Hematopoietic multipotent progenitor cell treated with erythropoietin and hydrocortisone succinate and interleukin-3 and kit ligand, for 8 days (in vitro differentiated cells): ENCODE measurements around the gene UROS.

Experiments
- DNase-seq: peaks from one replicate; pipeline ENCODE4 v3.0.0-alpha.2; 2015

The UROS gene

DNA sequence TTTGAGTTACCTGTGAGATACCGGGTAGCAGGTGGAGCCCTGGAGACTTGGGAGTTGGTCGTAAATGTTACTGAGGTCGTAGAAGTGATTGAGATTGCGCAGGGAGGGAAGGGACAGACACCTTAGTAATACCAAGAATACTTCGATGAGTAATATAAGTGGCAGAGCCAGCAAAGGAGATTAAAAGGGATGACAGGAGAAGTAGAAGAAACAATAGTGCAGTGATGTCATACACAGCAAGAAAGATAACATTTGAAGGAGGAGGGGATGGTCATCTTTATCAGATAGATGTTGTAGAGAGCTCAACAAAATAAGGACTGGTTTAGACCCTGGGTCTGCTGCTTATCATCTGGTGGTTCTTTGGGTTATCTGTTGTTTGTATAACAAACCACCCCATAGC is 5.3 kb upstream of the UROS start:
- DNase-seq, result no peak

DNA sequence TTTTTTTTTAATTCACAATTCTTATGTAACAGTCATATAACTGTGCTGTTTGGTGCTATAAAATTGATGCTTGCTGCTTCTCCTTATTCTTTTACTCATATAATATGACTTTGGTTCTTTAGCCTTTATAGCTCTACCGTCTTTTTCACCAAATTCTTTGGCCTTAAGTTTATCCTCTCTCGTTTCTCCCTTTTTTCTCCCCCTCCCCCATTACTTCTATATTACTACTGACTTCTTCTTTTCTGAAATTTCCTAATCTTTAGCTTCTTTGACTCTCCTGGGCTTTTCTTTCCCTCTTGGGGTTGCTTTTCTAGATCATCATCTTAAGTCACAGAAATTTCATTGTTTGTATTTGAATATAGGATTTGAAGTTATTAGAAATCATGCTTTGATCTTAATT is 4.1 kb upstream of the UROS start:
- DNase-seq, result no peak

DNA sequence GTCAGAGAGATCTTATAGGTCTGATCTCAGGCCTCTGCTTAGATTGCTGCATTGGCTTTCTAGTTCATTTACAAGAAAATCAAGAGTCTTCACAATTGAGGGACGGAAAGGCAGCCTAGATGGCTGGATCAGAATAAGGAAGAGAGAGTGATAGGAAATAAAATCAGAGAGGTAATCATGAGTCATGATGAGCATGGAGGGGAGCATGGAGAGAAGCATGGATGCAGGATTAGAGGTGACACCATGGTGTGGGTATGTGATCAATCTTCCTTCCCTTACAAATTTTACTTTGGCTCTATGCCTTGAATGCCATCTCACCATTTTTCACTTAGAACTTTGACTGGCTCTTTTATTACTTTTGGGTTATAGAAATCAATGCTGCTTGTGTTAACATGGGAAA is 1.7 kb upstream of the UROS start:
- no peak for DNase-seq

DNA sequence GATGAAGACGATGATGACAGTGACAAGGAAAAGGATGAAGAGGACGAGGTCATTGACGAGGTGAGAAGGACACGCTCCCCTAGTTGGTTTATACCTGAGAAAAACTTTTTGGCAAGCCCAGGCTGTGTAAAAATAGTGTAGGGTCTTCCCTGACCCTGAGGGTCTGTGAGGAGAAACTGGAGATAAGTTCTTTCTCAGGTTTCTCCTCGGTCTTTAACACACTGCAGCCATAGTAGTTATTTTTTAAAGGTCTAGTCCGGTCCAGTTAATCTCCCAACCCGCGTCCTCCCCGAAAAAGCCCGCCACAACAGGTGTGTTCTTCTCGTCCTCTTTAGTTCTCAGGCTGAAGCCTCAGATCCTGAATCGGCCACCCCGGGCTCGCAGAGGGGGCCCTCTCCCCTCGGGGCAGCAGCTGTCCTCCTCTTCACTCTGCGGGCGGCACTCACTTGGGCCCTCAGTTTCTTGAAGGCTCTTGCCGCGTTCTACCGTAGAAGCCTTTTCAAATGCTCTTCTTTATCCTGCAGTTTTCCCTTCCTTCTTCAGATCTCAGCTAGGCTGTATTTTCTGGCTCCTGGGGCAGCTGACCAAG is 699 bp upstream of the UROS start:
- DNase-seq, result no peak

DNA sequence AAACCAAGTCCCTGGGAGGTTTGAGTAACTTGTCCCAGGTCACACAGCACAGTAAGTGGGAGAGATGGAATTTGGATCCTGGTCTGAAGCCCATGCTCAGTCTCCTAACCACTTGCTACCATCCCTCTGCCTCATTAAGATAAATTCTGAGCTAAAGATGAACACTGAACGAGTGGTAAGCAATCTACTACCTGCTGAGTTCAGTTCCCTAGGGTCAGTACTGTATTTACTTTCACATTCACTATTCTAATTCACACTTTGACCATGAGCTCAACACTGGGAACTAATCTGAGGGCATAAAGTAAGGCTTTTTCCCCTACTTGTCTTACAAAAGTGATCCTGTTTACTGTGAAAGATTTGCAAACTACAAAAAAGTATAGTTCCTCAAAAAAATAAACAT is 2.4 kb downstream of the UROS start:
- no peak for DNase-seq

DNA sequence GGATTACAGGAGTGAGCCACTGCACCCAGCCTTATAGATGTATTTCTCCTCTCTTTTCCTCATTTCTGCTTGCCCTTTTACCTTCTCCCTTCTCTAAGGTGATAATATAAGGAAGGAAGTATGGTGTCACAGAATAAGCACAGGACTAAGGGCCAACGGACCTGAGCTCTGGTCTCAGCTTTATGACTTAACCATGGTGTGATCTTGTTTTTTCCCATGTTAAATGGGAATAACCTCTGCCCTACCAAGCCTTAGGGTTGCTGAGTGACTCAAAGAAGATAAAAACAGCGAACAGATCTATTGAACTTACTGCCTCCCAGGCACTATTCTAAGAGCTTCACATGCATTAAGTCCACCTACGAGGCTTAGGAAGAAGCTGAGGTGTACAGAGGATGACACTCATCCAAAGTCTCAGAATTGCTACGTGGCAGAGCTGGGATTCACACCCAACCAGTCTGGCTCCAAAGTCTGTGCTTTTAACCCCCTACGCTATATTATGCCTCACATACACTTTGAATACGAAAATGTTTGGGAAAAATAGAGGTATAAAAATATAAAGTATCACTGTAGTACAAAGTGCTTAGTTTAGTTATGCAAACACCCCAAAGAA is 5.6 kb downstream of the UROS start:
- DNase-seq, result peak; percentile 41

DNA sequence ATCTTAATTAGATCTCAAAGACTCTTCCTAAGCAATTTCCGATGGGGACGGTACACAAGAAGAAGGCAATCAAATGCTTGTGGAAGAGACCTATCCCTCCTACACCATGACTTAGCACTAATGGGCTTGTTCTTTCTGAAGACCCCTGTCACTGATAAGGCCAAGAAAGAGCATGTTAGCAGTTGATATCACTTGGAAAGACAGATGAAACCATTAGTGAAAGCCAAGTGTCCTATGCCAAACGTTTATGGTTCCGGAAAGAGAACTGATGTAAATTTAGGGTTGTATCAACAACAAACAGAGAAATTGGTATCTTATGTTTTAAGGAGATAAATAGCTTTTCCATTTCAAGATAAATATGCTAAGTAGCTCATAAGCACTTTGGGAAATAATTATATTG is 6.5 kb downstream of the UROS start:
- DNase-seq, result peak; percentile 98

DNA sequence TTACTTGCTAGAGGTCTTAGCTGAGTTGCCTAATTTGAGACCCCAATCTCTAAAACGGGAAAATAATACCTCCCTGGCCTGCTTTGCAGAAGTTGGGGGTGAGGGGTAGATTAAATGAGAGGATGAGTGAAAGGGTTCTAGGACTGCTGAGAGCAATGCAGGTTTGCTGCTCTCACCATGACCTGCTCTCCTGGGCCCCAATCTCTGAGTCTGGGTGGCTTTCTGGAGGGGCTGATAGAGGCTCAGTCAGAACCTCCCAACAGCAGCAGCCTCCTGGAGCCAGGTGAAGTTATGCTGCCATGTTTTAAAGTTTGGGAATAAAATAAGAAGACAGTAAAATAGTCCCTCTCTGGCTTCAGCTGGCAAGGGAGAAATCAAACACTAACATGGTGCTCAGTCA is 7.3 kb downstream of the UROS start:
- DNase-seq, result peak; percentile 53

DNA sequence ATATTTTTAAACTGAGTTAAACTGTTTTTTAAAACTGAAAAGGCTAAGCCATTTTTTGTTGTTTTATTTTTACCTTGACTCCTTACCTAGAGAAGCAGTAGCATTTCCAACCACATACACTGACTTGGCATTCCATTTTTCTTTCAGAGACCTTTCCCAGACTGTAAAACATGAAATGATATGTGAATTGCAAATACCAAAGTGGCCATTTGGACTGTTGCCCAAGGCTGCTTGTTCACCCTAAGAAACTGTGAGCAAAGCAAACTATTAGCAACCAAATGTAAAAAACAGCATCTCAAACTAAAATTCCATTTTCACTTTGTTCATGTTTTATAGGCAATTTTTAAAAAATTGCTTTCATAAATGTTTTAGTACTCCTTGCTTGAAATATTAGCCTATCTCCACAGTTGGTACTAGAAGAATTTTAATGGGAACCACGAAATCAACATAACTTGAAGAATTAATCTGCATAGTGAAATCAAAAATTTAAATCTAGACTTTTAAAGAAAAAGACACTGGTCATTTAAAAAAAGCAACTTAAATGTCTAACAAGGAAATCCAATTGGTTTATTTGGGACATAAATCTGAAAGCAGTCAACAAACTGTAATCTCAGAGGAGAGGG is 10.8 kb downstream of the UROS start:
- no peak for DNase-seq

DNA sequence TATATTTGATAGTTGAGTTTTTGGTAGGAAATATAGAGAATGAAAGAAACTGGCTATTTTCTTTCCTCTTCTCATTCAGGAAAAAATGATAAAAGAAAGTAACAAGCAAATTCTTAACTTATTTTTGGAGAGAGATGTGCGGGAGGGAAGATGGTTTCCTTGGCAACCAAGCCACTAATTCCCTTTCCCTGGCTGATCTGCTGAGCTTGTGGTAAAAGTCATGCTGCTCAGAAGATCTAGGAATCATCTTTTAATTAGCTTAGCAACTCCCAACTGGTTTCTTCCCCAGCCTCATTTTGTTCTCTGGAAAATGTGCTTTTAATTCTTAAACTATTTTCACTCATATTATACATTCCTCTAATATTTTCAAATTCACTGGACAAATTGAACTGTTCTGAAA is 11.8 kb downstream of the UROS start:
- DNase-seq, result no peak

DNA sequence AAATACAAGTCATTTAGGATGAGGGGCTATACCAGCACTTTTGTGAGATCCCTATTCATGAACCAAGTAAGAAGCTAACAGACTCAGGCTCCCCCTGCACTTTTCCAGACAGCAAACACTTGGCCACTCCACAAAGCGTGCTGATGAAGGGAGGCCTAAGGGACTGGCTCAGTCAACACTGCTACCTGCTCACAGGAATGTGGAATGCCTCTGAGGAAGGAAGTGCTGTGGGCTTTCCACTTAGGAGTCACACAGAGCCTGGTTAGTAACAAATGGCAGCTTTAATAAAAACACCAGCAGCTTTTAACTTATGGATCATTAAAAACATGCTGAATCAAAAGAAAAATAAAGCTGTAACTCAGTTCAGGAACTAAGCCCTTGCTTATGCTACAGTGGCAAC is 15.0 kb downstream of the UROS start:
- DNase-seq, result no peak

DNA sequence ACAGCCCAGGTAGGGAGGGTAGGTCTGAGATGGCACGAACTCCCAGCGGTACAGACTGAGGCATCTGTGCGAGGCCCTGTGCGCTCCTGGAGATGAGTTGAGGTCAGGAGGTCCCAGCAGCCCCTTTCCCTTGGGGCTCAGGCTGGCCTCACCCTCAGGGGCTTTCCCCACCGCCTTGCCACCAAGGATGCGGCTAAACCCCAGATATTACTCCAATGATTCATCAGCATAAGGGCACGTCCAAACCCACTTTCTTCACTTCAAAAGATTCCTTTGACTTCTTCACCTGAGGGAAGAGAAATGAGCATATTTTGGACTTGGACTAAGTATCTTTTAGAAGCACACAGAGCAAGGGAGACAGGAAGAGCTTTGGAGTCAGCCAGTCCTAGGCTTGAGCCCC is 20.3 kb downstream of the UROS start:
- no peak for DNase-seq

DNA sequence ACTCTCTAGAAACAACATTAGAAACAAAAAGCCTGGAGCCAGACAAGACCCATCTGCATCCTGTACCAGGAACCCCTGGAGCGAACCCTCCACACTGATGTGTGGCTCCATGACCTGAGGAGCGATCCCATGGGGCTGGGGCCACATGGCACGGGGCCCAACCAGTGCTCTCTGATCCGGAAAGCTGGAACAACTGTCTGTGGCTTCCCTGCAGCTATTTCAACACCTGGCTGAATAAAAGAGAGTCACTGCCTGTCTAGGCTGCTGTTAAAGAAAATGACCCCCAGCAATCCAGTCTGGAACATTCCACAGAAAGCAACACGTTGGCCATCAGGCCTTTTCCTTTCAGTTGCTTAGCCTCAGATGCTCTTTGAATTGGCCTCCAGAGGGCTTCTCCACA is 20.9 kb downstream of the UROS start:
- DNase-seq, result no peak

DNA sequence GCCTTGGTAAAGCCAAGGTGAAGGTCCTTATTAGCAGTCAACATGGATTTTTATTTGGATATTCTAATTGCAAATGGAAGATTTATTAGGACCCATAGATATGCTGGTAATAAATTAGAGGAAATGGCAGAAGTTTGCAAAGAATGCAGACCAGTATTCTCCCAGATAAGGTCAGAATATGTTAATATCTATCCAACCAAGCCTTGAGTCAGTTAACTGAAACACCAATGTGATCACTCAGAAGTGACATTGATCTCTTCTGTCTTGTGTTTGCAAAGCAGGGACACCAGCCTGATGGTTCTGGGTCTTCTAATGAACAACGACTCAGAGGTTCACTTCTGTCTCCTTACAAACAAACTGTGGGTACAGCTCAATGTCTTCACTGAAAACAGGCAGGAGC is 21.5 kb downstream of the UROS start:
- peak; percentile 47 for DNase-seq

DNA sequence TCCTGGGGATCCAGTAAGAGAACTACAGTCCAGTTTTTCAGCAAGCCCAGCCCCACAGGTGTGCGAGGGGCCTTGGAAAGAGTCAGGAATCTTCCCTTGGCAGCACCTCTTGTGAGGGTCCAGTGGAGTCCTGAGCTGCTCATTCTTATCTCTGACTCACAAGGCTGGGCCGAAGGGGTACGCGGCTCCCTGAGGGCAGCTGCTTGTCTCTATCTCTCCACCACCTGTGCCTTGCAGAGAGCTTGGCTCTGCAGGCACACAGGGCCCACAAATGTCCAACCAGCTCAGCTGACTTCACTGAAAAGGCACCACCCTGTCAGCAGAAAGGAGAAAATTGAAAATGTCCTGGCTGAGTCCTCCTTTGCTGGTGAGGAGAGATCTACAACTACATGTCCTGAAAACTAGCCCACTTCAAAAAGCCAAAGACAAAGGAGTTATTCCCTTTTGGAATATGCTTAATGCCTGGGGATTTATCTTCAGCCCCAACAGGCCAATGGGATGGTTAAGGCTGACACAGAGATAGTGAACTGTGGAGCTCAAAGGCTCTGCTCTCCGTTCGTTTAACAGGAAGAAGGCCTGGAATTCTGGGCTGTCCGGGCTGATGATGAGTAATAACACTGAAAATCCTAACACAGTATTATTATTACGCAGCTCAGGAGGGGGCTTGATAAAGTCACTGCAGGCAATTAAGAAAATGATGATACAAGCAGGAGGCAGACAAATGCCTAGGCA is 23.4 kb downstream of the UROS start:
- peak; percentile 91 for DNase-seq

DNA sequence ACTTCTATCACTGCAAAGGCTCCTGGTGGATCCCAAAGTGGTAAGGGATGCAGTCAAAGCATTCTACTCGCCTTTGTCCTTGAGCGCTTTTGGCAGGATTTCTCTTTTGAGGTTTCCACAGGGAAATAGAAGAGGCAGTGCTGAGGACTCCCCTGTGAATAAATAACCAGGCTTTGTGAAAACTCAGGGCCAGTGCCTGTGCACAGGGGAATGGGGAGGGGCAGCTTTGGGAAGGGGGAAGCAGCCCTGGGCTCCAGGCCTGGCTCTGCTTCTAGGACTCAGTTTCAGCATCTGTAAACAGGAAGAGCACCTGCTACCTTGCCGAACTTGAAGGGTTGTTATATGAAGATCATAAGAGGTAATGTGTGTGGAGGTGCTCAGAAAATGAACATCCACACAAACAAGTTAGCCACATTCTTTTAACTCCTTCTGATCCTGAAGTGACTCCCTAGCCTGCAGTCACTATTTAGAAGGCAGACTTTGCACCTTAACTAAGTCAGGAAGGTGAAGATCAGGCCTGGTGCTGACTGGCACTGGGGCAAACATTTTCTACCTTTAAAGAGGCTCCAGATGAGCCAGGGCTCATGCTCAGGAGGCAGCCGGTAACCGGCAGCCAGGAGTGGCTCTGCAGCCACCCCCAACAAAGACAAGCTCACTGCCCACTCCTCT is 24.9 kb downstream of the UROS start:
- DNase-seq, result no peak

DNA sequence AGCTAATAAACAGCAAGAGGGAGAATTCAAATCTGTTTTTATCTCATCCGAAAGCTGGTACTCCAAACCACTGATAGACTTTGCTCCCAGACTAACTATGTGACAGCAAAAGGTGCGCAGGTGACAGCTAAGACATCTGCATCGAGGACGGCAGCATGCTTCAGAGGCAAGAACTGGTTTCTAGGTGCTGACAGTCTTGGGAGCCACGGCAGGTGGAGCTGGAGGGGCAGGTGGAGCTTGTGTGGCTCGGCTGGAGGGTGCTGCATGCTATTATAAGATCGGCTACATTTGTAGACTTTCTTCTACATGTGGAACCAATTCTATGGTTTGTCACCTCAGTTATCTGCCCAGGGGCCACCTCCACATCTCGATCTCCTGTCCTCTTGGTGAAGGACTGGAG is 25.6 kb downstream of the UROS start:
- no peak for DNase-seq

DNA sequence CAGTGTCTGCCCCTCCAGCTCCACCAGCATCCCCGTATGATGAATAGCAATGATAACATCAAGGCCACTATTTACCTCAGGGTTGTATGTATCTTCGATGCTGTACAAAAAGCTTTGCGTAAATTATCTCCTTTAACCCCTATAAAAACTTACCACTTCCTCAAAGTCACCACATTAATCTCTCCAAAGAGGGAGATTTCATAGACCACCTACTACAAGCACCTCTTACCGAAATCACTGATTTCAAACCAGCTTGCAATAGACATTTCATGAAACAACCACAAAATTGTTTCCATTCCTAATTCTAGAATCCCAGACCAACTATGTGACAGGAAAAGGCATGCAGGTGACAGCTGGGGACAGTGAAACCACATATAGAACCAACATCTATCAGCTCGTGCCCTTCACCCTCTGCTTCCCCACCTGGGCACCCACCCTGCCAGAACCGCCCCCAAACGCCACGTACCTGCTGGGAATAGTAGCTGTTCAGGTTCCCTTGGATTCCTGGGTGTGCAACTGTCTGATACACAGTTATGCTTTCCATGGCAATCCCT is 27.3 kb downstream of the UROS start:
- DNase-seq, result no peak

DNA sequence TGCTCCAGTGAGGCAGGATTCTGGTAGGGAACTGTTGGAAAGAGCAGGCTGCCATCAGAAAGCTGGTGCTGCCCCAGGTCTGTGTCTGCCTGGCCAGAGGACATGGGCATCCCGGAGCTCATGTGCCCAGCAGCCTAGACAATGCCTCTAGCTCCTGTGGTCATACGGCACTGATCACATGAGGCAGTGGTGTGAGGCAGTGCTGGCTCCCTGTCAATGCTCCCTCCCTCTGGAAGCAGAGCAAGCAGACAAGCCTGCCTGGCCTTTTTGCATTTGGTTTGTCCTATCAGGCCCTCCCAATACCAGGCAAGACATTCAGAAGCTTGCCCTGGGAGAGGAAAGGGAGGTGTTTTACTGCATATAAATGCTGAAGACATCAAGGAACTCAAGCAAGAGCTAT is 27.9 kb downstream of the UROS start:
- no peak for DNase-seq

DNA sequence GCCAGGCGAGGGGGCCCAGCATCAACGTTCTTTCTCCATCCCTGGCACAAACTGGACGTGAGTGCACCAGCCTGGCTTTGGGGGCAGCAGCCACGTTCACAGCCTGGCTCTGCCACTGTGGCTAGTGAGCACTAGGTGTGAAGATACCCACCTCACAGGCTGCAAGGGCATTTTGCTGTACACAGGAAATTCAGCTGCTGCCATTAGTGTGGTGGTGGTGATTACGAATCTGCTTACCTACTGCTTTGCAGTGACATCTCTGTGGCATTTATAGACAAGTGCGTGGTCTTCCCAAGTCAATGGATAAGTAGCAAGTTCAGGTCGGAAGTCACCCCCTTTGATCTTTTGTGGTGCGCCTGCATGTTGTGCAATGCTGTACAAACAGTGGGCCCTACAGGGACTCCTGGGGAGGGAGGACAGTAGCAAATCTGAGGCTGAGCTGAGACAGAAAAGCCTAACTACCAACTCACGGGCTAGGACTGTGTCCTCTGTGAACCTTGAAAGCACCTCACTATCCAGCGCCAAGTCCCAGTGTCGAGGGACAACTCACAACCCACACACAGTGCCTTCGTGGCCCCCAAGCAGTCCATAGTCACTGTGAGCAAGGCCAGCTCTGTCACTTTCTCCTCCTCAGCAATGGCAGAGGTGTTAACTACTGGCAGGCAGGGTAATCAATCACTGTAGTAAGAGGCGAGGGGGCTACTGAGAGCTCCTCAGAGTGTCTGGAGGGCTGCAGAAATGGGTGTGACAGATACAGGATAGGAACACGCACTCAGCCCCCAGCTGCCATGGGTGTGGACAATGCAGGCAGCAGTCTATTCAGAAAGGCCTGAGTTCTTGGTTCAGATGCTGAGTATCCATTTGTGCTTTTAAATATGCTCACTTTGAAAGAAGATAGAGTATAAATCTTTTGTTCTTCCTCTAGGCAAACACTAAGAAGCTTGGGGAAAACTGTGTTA is 30.4 kb downstream of the UROS start:
- DNase-seq, result no peak

DNA sequence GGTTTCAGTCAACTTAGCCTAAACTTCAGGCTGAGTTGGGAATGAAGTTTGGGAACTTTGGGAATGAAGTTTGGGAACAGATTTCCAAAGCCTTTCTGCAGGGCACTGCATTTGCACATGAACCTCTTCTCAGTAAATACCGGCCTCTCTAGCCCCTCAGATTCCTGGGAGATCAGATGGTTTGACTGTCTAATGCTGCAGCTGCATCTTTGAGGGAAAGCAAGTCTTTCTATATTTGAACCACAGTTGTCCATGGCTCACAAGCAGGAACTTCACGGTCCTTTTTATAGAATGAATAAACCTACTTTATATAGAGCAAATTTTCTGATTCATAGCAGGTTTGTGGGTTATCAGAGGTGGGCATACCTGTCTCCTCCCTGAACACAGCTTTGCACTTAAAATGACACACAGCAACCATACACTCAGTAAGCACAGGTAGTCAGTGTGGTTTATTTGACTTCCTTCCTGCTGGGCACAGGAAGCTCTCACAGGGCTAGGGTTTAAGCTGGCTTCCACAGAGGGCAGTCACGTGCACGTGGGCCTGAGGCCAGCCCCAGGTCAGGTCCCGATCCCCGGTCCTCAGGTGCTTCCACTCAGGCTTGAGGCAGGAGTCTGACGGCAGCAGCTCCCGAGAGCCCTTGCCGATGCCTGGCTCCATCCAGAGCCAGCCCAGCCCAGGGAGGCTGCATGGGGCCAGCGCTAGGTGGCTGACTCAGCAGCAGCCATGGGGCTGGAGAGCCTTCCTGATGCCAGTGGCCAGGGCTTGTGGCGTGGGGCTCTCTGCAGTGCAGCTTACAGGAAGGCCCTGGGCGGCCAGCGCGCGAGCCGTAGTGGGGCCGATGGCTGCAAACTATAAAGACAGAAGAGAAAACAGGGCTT is 34.7 kb downstream of the UROS start:
- DNase-seq, result no peak
